Glutamatergic neuron (in vitro differentiated cells): ENCODE data around the gene NPHP4. TPM values are rescaled to one million over a fixed set of nuclear protein-coding genes. Genes with fewer than 3 reads are reported as not detected.

Source experiments
- DNase-seq: peaks from one replicate; pipeline ENCODE4 v3.0.0; 2022
- H3K27ac Mint-ChIP-seq: one replicate; pipeline ENCODE4 v1.8.0; 2020; ENCODE audit warnings: mild to moderate bottlenecking, mixed read lengths, inconsistent platforms; ENCODE audit not compliant: unreplicated experiment
- H3K27me3 Mint-ChIP-seq: one replicate; pipeline ENCODE4 v1.8.0; 2020; ENCODE audit warnings: mild to moderate bottlenecking, moderate library complexity, mixed read lengths, inconsistent platforms; ENCODE audit not compliant: unreplicated experiment
- H3K36me3 Mint-ChIP-seq: one replicate; pipeline ENCODE4 v1.8.0; 2020; ENCODE audit warnings: mild to moderate bottlenecking, mixed read lengths, inconsistent platforms; ENCODE audit not compliant: unreplicated experiment
- H3K4me1 Mint-ChIP-seq: one replicate; pipeline ENCODE4 v1.8.0; 2020; ENCODE audit warnings: mild to moderate bottlenecking, low read depth, mixed read lengths, inconsistent platforms; ENCODE audit not compliant: unreplicated experiment
- H3K4me3 Mint-ChIP-seq: one replicate; pipeline ENCODE4 v1.8.0; 2020; ENCODE audit warnings: mild to moderate bottlenecking, mixed read lengths, inconsistent platforms; ENCODE audit not compliant: unreplicated experiment
- H3K9me3 Mint-ChIP-seq: one replicate; pipeline ENCODE4 v1.8.0; 2020; ENCODE audit warnings: mild to moderate bottlenecking, moderate library complexity, mixed read lengths, inconsistent platforms; ENCODE audit not compliant: unreplicated experiment
- CTCF ChIP-seq: fragments of 200-600 bp; sonication (generic); IDR thresholded peaks from one replicate; pipeline ENCODE4 v1.5.0; 2021; ENCODE audit not compliant: partially characterized antibody, unreplicated experiment
- total RNA-seq: library from RNA; stranded (reverse); fragmentation: NEBNext Ultra II Directional; extraction: Animal tissue kit (Norgen Biotek cat#: 25700); gene quantifications from one replicate; pipeline ENCODE4 v1.2.1, GENCODE V29; 2021; ENCODE audit not compliant: unreplicated experiment

NPHP4 gene
- total RNA-seq, 1 donor from 2014 or later: 28.4 TPM

GRCh38 chr1:5961601-5962000 lies 30.6 kb downstream of the NPHP4 start:
- Mint-ChIP-seq H3K27ac (no peak overlapping the region), H3K4me3 (peak overlapping the region; percentile 25), H3K4me1 (no peaks in the 10 kb centered on the region), H3K36me3 (peaks cover 13% of the 10 kb centered on the region), H3K27me3 (no peaks in the 10 kb centered on the region), H3K9me3 (no peaks in the 10 kb centered on the region)
- no peak for TF ChIP-seq CTCF
- DNase-seq: no peak

- Mint-ChIP-seq H3K4me1 (no peaks in the 10 kb centered on the region), H3K27me3 (no peaks in the 10 kb centered on the region), H3K9me3 (no peaks in the 10 kb centered on the region), H3K27ac (no peak overlapping the region), H3K4me3 (no peak overlapping the region), H3K36me3 (peaks cover 13% of the 10 kb centered on the region)
- TF ChIP-seq CTCF: no peak
- no peak for DNase-seq
These were observed 31.9 kb downstream of the NPHP4 start for GRCh38 chr1:5960336-5960735.

- Mint-ChIP-seq H3K4me3 (no peak overlapping the region), H3K9me3 (no peaks in the 10 kb centered on the region), H3K27me3 (no peaks in the 10 kb centered on the region), H3K36me3 (peaks cover 13% of the 10 kb centered on the region), H3K27ac (no peak overlapping the region), H3K4me1 (no peaks in the 10 kb centered on the region)
- no peak for TF ChIP-seq CTCF
- no peak for DNase-seq
These were observed 32.5 kb downstream of the NPHP4 start for GRCh38 chr1:5959667-5960230.

- no peak for TF ChIP-seq CTCF
- no peaks in the 10 kb centered on the region for H3K4me1 Mint-ChIP-seq
- H3K4me3 Mint-ChIP-seq: no peak overlapping the region
- no peak for DNase-seq
- no peaks in the 10 kb centered on the region for H3K9me3 Mint-ChIP-seq
- no peak overlapping the region for H3K27ac Mint-ChIP-seq
- peaks cover 13% of the 10 kb centered on the region for H3K36me3 Mint-ChIP-seq
- no peaks in the 10 kb centered on the region for H3K27me3 Mint-ChIP-seq
These were observed 33.1 kb downstream of the NPHP4 start for GRCh38 chr1:5959087-5959486.

- H3K4me1 Mint-ChIP-seq: peaks cover 1% of the 10 kb centered on the region
- no peaks in the 10 kb centered on the region for H3K9me3 Mint-ChIP-seq
- peaks cover 3% of the 10 kb centered on the region for H3K27me3 Mint-ChIP-seq
- H3K36me3 Mint-ChIP-seq: peaks cover 18% of the 10 kb centered on the region
- no peak overlapping the region for H3K4me3 Mint-ChIP-seq
- no peak for TF ChIP-seq CTCF
- DNase-seq: no peak
- no peak overlapping the region for H3K27ac Mint-ChIP-seq
These were observed 36.0 kb downstream of the NPHP4 start for GRCh38 chr1:5956022-5956830.
